ENCODE measurements around the gene DEPP1.

DEPP1 gene

DNA sequence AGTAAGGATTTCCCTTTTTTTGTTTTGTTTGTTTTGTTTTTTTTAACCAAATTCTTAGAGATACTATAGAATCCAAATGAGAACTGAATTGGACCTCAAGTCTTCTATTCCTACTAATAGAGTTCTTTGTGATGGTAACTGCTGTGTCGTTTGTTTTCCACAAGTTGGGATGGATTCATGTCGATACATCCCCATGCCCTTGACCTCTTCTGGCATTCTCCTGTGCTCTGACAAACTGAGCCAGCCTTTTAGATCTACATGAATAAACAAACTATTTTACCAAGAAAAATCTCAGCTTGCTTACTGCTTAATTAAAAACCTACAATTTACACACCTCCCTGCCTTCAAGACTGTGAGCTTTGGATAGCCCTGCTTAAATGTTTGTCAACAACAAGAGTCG, 26.1 kb upstream of the DEPP1 start:
- TF ChIP-seq CTCF (IDR thresholded peaks at IDR 0.05): no peak
- TF ChIP-seq ZFX (IDR thresholded peaks at IDR 0.05; ENCODE audit: borderline replicate concordance): no peak
- H3K27ac ChIP-seq: no peak overlapping the region

- TF ChIP-seq CTCF (IDR thresholded peaks at IDR 0.05) (no peak), ZFX (IDR thresholded peaks at IDR 0.05; ENCODE audit: borderline replicate concordance) (no peak)
- H3K27ac ChIP-seq: no peak overlapping the region
Observed at GRCh38 chr10:45003432-45004000, 24.9 kb upstream of the DEPP1 start.

DNA sequence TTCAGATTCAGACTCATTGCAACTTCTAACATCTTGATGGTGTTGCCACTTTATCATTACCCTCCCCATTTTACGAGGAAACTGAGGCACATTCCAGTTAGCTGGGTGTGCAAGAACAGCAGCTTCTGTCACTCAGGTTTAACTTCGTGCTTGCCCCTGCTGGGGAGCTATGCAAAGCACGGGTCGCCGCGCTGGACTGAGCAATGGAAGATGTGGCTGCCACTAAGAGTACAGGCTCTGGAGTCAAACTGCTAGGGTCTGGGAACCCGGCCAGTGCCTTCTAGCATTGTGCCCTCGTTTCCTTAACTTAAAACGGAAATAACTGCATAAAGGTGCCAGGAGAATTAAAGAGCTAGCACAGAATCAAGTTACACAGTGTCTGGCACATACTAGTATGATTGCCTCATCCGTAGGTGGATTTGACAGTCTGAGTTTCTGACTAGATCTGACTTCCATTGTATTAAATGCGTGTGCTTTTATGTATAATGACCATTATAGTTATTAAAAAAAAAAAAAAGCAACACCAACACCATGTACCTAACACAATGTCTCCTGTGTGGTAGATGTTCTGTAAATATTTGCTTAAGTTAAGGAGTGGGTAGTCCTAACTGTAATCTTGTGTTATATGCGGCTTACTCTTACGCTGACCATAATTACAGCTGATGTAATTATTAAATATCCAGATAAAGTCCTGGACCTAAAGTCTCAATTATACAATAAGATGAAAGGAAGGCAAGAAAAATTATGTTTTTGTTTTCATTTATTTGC, 23.0 kb upstream of the DEPP1 start:
- H3K27ac ChIP-seq: peak overlapping the region; percentile 63
- no peak for TF ChIP-seq CTCF (IDR thresholded peaks at IDR 0.05)
- TF ChIP-seq ZFX (IDR thresholded peaks at IDR 0.05; ENCODE audit: borderline replicate concordance): no peak

DNA sequence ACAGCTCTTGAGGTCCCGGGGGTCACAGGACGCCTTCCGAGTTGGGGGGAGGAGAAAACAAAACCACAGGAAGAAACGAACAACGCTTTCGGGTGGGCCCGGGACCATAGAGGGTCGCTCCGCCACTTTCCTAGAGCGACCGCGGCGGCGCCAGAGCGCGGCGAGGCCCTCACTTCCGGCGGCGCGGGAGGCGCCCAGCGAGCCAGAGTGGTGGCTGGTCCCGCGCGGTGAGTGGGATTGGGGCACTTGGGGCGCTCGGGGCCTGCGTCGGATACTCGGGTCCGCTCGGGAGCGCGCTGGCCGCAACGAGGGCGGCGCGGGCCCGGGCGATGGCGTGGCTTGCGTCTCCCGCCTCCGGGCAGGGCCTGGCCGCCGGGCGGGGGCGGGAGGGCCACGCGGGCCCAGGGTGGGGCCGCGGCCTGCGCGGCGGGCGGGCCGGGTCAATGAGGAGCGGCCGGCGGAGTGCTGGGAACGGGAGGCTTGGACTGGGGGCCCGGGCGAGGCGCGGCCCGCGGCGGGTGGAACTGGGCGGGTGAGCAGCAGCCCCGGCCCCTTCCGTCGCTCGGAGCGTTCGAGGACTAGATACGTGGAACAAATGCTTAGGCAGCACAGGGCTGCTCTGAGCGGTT, 22.3 kb upstream of the DEPP1 start, which contains the start of gene ZNF22:
Gene ZNF22, plus strand, starts transcription at position 172 of the 629 bp plus-strand sequence. CDS start 2,446 bp downstream, outside the sequence.
- peak; percentile 27 for TF ChIP-seq CTCF (IDR thresholded peaks at IDR 0.05)
- no peak for TF ChIP-seq ZFX (IDR thresholded peaks at IDR 0.05; ENCODE audit: borderline replicate concordance)
- H3K27ac ChIP-seq: peak within 1 kb of the TSS; percentile 63

DNA sequence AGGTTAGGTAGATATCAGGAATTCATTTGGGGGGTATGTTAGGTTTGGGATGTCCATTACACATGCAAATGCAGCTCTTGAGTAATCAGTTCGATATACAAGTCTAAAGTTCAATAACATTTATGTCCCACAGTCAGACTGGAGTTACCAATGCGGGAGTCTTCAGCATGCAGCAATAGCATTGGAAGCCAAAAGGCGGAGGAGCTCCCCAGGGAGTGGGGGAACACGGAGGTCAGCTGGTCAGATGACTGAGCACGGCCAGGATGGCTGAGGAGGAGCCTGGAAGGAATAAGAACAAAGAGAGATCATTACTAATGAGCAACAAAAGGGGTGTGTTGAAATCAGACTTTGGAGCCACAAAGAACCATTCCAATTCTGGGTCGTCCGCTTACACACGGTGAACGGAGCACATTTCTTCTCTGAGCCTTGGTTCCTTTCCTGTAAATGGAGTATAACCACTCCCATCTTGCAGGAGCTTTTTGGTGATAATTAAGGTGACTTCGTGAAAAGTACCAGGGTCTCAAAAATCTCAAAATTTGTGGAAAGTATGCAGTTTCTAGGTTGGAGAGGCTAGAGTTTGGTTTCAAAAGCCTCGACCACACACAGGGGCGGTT, 21.6 kb upstream of the DEPP1 start:
- peak overlapping the region; percentile 63 for H3K27ac ChIP-seq
- TF ChIP-seq ZFX (IDR thresholded peaks at IDR 0.05; ENCODE audit: borderline replicate concordance) (no peak), CTCF (IDR thresholded peaks at IDR 0.05) (no peak)

DNA sequence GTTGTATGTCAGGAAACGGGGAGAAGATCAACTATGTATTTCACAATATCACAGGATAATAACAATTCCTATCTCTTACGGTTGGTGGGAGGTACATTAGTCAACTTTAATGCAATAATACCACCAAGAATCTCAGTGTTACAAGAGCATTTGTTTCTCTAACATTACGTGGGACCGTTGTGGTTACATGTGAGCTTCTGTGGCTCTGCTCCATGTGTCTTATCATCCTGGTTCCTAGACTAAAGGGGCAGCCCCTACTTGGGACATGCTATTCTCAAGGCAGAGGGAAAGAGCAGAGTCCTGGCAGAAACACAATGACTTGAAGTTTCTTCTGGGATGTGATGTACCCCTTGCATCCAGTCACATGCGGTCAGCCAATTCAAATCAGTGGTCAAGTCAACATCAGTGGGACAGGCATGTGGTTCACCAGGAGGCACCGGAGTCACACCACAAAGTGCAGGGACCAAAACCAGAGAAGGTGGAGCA, 19.6 kb upstream of the DEPP1 start:
- H3K27ac ChIP-seq: no peak overlapping the region
- TF ChIP-seq CTCF (IDR thresholded peaks at IDR 0.05): no peak
- TF ChIP-seq ZFX (IDR thresholded peaks at IDR 0.05; ENCODE audit: borderline replicate concordance): no peak

All from 22Rv1 (cell line).